ENCODE measurements around the gene CMIP.

The CMIP gene

GRCh38 chr16:81553814-81554675, 109.4 kb downstream of the CMIP start:
- peak in 1 of 2 experiments; percentile 20 for DNase-seq

- DNase-seq, result no peak
These were observed 110.4 kb downstream of the CMIP start for GRCh38 chr16:81554979-81555378.

GRCh38 chr16:81555660-81556059, 111.1 kb downstream of the CMIP start:
- DNase-seq, result no peak

- DNase-seq, result no peak
These were observed 112.2 kb downstream of the CMIP start for GRCh38 chr16:81556715-81557284.

- no peak for DNase-seq
These were observed 113.5 kb downstream of the CMIP start for GRCh38 chr16:81558077-81558443.

GRCh38 chr16:81558444-81559175, 114.0 kb downstream of the CMIP start:
- peak in 1 of 2 experiments; percentile 41 for DNase-seq

- no peak for DNase-seq
These were observed 116.5 kb downstream of the CMIP start for GRCh38 chr16:81560979-81561657.

GRCh38 chr16:81562174-81562849, 117.7 kb downstream of the CMIP start:
- no peak for DNase-seq

- DNase-seq, result no peak
These were observed 118.3 kb downstream of the CMIP start for GRCh38 chr16:81562926-81563325.

- DNase-seq, result no peak
These were observed 119.9 kb downstream of the CMIP start for GRCh38 chr16:81564421-81564911.

- no peak for DNase-seq
These were observed 120.9 kb downstream of the CMIP start for GRCh38 chr16:81565321-81566028.

GRCh38 chr16:81566086-81567007, 121.7 kb downstream of the CMIP start:
- DNase-seq, result no peak

GRCh38 chr16:81567087-81567486, 122.5 kb downstream of the CMIP start:
- DNase-seq, result no peak

- no peak for DNase-seq
These were observed 123.6 kb downstream of the CMIP start for GRCh38 chr16:81567987-81568748.

GRCh38 chr16:81568749-81569087, 124.1 kb downstream of the CMIP start:
- no peak for DNase-seq

GRCh38 chr16:81569361-81570034, 124.9 kb downstream of the CMIP start:
- DNase-seq, result no peak

GRCh38 chr16:81570151-81570846, 125.7 kb downstream of the CMIP start:
- DNase-seq, result no peak

GRCh38 chr16:81571175-81571574, 126.6 kb downstream of the CMIP start:
- DNase-seq, result no peak

All from NCI-H2081 (cell line).